UCSD-AML1 (cell line): ENCODE data around the gene EPHA2.
"Not testable (repeated sequence)": the region's sequence is repeated elsewhere in the genome, so short reads cannot be mapped to it uniquely, and the experiment has no call there.

Experiments
- DNase-seq: peaks from one replicate; lab custom pipeline; 2025; ENCODE audit not compliant: unreplicated experiment; lab: John Stamatoyannopoulos, UW

The EPHA2 gene

DNA sequence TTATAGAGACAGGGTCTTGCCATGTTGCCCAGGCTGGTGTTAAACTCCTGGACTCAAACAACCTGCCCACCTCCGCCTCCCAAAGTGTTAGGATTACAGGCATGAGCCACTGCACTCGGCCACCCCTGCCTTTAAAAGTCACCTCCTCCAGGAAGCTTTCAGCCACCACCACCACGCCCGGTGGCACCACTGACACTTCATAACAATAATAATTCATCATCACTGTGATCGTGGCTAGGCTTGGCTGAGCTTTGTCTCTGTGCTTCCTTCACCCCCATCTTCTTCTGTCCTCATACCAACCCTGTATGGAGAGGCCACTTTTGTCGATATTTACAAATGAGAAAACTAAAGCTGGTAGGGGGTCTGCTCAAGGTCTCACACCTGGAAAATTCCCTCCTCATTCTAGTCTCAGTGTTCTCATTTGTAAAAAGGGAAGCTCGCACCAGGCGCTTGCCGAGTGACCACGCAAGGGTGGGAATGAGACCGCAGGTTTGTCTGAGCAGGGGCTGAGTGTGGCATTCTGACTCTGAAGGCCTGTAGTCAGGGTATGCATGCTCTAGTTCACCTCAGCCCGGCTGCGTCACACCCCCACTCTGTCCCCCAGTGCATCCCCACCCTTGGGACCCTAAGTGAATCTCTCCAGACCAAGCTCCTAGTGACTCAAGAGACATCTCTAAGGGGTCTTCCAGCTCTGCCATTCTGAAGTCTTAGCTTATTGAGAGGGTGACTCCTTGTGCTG lies 12.9 kb upstream of the EPHA2 start:
- DNase-seq, result no peak

DNA sequence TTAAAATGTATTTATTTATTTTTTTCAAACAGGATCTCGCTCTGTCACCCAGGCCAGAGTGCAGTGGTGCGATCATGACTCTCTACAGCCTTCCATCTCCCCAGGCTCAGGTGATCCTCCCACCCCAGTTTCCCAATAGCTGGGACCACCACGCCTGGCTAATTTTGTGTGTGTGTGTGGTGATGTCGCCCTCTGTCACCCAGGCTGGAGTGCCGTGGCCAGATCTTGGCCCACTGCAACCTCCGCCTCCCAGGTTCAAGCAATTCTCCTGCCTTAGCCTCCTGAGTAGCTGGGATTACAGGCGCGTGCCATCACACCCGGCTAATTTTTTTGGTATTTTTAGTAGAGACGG lies 12.3 kb upstream of the EPHA2 start:
- DNase-seq, result not testable (repeated sequence)

DNA sequence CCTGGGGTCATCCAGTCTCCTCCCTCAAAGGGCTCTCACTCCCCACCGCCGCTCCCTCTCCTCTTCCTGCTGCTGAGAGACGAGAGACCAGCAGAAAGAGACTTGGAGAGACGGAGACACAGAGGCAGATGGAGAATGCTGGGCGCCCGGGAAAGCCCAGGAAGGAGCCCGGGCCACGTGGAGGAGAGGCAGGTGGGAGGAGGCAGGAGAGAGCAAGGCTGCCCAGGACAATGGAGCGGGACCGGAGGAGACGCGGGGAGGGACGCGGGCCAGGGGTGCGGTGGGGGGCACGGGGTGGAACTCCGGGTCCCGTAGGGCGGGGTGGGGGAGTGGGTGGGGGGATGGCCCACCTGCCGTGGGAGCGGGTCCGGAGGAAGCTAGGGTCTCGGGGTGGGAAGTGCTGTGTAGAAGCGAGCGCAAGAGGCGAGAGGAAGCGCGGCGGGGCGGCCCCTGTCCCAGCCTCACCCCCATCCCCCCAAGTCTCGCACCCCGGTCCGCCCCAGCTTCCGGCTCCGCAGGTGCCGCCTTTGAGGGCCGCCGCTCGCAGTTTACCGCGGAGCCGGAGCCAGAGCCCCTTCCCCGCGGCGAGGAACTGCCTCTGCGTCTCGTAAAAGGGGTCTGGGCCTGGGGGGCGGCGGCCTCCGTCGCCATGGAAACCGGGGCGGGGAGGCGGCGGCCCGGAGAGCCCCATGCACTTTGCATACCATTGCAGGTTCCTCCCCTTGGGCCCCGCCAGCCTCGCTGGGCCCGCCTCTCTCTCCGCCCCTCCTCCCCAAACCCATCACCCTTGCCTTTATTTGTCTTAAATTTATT lies 11.7 kb upstream of the EPHA2 start:
- no peak for DNase-seq

DNA sequence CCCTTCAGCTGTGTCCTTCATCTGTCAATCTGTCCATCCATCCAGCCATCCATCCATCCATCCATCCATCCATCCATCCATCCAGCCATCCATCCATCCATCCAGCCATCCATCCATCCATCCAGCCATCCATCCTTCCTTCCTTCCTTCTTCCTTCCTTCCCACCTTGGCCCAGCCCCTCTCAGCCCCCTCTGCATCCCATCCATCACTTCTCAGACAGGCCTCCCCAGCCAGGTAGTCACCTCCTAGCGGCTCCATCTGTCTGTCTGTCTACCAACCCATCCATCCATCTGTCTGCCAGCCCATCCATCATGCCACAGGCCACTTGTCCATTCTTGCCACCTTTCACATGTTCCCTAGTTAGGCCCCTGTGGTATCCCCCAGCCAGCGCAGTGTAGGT lies 10.2 kb upstream of the EPHA2 start:
- no peak for DNase-seq

DNA sequence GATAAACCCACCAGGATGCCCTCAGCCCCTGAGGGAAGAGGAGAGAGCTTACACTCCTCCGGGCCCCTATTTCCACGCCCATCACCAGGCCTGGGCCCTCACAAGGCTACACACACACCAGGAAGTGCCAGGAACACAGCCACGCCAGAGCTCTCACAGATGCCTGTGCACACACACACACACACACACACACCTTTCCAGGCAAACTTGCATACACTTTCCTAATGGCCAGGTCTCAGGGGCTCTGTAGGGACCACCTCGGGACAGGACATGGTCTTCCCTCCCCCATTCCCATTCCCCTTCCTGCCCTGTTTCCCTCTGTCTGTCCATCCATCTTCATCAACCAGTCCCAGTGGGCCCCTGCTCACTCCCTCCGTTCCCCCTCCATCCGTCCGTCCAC lies 9.7 kb upstream of the EPHA2 start:
- peak; percentile 23 for DNase-seq

DNA sequence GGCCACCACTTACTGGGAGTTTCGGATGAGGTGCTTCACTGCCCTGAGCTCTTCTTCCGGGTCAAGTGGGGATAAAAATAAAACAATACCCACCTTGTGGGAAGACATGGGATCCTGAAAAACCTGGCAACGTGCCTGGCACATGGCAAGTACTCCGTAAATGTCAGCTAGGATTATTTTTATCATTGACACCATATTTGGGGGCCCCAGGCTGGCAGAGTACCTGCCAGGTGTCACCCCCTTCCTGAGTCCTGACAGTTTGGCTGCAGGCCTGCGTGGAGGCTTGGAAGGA lies 9.2 kb upstream of the EPHA2 start:
- DNase-seq, result no peak

DNA sequence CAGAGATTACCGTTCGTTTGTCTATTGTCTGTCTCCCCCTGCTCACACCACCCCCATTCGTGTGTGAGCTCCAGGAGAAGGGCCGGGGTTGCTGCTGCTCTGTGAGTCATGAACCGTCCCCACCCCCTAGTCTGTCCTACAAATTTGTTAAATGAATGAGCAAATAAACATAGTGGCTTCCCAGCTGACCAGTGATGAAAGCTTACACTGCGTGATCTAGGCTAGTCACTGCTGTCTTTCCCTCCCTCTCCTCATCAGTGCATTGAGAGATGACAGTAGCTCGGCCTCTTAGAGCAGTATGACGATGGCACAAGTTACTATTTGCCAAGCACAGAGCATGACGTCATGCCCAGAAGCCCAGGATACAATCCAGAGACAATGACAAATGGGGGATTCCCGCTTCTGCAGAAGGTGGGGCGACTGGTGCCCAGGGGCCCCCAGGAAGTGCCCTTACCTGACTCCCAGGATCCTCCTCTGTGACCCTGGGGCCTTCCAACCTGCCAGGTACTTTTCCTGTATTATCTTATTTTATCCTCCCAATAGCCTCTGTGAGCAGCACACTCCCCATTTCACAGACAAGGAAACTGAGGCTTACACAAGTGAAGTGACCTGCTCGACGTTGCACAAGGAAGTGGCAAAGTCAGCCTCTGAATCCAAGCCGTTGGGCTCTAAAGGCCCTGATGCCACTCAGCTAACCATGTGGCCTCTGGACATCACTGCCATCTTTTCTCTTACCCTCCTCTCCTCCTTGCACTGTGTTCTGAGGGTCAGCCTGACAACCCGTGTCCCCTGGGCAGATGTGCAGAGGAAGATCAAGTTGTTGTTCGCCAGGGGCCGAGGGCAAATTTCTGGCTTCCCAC lies 8.6 kb upstream of the EPHA2 start:
- DNase-seq, result no peak

DNA sequence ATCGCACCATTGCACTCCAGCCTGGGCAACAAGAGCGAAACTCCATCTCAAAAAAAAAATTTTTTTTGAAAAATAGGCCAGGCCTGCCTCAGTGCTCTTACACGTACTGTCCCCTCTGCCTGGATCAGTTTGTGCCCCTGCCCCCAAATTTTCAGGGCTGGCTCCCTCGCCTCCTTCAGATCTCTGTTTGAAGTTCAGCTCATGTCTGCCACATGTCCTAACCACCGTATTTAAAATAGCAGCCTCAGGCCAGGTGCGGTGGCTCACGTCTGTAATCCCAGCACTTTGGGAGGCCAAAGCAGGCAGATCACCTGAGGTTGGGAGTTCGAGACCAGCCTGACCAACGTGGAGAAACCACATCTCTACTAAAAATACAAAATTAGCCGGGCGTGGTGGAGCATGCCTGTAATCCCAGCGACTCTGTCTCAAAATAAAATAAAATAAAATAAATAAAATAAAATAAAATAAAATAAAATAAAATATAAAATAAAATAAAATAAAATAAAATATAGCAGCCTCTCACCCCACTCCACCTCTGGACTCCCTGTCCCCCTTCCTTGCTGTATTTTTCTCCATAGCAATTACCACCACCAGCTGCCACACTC lies 7.8 kb upstream of the EPHA2 start:
- not testable (repeated sequence) for DNase-seq

DNA sequence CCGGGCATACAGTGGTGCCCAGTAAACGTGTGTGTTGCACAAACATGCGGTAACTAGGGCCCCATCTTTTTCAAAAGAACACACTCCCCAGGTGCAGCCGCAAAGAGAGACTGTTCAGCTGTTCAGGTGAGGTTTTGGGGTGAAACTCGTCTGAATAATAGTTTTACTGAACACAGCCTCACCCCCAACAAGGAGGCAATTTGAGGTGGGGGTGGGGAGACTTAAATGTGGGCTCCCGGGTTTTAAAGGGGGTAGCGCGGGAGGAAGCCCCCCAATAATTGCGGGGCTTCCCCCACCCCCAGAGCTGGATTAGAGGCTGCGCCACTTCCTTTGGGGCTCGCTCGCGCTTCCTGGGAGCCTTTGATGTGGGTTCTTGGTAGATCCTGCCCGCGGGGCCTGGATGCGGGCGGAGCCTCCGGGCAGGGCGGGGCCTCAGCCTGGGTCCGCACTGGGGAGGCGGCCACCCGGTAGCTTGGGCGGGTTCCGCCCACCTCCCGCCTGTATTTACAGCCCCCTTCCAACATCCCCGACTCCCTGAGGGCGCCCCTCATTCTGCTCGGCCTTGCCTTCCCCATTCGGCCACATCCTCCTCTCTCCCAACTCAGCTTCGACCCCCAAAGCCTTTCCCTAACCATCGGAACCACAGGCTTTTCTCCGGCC lies 6.4 kb upstream of the EPHA2 start:
- DNase-seq, result peak; percentile 54

DNA sequence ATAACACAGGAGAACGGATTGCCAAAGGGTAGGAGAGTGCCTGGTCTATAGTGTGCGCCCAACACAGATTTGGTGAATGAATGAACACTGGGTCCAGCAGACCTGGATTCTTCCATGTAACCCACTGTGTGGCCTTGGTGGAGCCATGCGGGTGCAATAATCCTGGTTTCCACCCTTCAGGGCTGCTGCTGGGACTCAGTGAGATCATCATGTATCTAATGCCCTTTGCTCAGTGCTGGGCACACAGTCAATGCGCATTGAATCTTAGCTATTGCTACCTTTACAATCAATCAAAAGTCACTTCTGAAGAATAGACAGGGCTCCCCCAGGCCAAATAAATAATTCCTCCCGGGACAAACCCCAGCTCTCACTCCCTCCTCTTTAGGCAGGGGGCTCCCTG lies 5.8 kb upstream of the EPHA2 start:
- no peak for DNase-seq

DNA sequence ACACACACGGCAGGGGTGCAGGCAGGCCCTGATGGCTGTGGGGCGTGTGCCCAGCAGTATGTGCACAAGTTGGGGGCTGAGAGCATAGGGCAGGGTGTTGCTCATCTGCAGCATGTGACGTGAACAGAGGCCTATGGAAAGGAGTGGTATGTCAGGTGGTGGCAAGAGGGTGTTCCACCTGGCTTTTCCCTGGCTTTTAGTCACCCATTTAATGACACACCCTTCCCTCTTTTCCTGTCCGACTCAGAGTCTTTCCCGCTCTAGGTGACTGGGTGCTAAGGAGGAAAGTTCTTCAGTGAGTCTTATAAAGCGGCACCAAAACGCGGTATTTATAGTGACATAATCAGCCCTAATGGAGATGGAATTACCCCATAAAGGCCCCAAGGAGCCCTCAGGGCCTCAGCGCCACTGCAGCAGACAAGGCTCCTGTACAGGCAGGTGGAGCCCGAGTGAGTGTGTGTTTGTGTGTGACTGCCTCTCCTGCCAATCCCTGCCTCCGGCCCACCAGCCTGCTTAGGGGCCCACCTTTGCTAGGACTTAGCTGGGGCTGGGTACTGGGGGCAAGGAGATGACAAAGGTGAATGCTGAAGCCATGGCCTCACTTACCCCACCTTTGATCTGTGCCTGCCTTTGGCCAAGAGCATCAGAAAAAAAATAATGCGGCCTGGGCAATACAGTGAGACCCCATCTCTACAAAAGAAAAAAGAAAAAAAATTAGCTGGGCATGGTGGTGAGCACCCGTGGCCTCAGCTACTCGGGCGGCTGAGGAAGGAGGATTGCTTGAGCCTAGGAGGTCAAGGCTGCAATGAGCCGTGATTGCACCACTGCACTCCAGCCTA lies 3.3 kb upstream of the EPHA2 start:
- DNase-seq, result no peak

DNA sequence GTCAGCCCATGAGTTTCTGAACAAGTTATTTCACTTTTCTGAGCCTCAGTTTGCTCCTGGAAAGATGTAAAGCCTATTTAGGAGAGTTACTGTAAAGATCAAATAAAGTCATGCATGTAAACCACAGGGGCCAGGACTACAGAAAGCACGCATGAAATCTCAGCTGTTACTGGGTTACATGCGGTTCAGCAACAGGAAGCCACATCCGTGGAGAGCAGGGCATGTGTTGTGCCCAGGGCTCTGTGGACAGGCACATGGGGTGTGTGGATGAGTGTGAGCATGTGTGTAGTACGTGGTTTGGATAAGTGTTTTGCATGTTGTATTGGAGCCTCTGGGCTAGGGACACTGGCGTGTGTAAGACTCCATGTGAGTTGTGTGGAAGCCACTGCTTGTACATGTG lies 2.2 kb upstream of the EPHA2 start:
- DNase-seq, result no peak

DNA sequence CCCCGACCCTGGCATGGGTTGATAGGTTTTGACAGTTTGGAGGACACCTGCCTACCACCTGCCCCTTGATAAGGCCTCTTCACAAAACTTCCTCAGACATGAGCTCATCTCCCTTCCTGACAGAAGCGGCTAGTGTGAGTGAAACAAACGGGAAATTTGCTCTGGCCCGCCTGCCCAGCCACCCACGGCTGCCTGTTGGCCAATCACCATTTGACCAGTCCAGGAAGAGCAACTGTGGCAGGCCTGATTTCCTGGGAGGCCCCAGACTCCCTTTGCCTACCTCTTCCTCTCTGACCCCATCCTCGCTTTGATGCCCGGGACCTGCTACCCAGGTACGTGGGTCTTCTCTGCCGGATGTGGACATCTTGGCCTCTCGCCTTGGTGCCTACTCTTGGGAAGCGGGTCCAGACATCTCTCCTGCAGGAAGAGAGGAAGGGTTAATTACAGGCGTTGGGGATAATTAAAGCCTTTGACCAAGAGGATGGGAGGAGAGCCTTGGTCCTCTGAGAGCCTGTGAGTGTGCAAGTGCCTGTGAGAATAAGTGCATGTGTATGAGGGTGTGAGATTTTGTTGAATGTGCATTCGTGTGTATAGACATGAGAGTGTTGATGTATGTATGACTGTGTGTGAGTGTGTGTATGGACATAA lies 1.1 kb upstream of the EPHA2 start:
- DNase-seq, result peak; percentile 29

DNA sequence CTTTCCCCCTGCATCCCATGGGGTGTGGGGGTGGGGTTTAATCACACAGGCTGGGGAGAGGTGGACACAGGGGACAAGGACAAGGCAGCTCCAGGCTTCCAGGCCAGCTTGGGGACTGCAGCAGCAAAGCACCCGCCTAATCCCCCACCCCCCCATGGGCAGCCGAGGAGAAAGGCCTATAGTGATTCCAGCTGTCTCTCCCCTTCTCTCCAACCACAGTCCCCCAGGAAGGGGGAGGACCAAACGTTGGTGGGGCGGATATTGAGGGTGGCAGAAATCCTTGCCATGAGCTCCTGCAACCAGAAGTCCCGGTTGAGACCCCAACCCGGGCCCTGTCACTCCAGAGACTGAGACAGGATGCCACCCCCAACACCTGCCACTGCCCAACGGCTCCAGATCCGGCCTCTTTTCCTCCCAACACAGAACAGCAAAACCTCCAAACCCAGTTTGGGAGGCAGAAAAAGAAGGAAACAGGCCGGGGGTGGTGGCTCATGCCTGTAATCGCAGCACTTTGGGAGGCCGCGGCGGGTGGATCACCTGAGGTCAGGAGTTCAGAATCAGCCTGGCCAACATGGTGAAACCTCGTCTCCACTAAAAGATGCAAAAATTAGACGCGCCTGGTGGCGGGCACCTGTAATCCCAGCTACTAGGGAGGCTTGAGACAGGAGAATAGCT lies 1.7 kb downstream of the EPHA2 start:
- no peak for DNase-seq

DNA sequence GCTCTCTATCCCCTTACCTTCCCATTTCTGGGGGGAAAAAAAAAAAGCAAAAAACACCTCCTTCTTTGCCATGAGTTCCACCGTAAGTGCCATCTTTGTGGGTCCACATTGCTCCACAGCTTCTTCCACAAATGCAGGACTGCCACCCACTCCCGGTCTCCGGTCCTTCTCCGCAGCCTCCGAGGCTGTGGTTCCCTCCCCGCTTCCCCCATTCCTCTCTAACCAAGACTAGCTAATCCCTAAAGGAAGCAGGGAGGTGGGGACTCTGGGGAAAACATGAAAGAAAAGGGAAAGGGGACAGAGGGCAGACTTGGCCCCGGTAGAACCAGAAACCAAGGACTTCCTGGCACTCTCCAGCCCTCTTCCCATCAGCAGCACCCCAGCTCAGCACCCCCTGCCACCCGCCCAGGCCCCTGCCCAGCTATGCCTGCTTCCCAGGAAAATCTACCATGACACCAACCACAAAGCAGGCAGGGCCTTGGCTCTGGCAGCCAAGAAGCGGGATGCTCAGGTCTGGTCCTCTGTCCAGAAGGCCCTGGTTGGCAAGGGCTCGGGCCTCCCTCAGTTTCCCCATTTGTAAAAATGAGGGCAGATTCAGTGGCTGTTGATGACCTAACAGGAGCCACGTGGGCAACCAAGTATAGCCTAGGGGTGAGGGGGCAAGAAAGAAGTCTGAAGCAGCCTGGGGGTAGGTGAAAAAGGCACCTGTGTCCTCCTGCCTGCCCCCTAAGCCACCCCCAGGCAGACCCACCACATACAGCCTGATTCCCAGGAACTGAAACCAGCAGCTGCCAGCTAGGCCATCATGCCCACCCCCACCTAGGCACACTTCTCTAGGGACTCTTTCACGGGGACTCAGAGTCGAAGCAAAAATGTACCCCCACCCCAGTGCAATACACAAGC lies 2.5 kb downstream of the EPHA2 start:
- no peak for DNase-seq

DNA sequence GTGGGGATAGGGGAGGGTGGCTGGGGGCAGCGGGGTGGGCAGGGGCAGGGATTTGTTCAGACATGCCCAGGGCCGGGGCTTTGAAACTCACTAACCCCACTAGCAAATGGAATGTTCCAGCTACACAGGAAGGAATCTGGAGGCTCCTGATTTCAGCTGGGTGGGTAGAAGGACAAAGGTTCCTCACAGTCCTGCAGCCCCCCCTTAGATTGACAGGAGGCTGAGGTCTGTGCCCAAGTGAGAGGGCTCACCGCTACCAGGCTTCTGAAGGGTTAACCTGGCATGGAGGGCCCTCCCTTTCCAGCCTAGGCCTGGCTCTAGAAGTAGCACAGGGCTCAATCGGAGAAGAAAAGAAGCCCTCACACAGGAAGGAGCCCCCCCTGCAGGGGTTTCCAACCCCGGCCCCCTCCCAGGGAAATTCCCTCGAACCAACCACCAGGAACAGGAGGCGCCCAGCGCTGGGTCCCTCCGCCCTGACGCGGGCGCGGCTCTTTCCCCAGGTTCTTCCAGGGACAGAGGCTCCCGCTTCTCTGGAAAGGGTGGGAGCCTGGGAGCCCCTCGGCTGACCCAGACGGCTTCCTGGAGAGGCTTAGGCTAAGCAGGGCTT lies 3.3 kb downstream of the EPHA2 start:
- no peak for DNase-seq

DNA sequence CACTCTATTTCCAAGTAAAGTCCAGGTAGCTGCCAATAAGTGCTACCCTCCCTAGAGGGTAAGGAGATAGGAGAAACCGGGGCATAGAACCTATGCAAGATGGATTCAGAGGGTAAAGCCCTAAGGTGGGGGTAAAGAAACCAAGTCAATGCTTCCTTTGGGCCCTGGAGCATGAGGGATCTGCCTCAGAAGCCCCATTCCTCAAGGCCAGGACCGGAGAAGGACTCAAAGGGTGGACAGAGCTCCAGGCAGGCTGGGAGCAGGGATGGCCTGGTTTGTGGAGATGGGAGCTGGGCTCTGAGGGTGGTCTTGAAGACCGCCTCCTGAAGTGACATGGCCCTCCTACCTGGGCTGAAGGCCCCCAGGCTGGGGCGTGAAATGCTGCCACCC lies 3.9 kb downstream of the EPHA2 start:
- DNase-seq, result no peak
